HCT116 (cell line): ENCODE measurements around the gene SIRT3.

Source experiments
- EZH2 ChIP-seq: fragments of 200-600 bp; sonication (generic); IDR thresholded peaks from 2 replicates; pipeline ENCODE4 v1.6.1; 2017; ENCODE audit warnings: antibody characterized with exemption, mixed run types
- JUND ChIP-seq: IDR thresholded peaks from 2 replicates; pipeline ENCODE4 v1.6.1; 2012
- POLR2A ChIP-seq: IDR thresholded peaks from 2 replicates; pipeline ENCODE4 v1.7.0; 2011; ENCODE audit warnings: borderline replicate concordance; ENCODE audit not compliant: insufficient read depth, insufficient read length; ENCODE audit errors: extremely low read depth
- POLR2AphosphoS5 ChIP-seq: IDR thresholded peaks from 2 replicates; pipeline ENCODE4 v1.6.1; 2011; ENCODE audit warnings: mild to moderate bottlenecking, low read depth, low read length, moderate library complexity
- YY1 ChIP-seq: IDR thresholded peaks from 2 replicates; pipeline ENCODE4 v1.6.1; 2011; ENCODE audit warnings: low read length, low read depth, moderate library complexity, mild to moderate bottlenecking; ENCODE audit not compliant: insufficient replicate concordance; ENCODE audit errors: extremely low read depth
- ZNF274 ChIP-seq: fragments of 200-500 bp; sonication (Bioruptor generic); IDR thresholded peaks from 2 replicates; pipeline ENCODE4 v1.6.1; 2014; ENCODE audit warnings: mild to moderate bottlenecking, low read depth, low read length, inconsistent platforms
- TF ChIP-seq, protein P1 (sequence below), 3 experiments: fragments of 200-600 bp in 1 of 3; sonication (generic) in 1 of 3; IDR thresholded peaks in 2 of 3; conservative IDR thresholded peaks in 1 of 3; 2 replicates each; pipeline ENCODE4 v1.5.1; 2012 to 2017; ENCODE audit warnings: low read depth in 2 of 3, low read length in 2 of 3, antibody characterized with exemption in 1 of 3, borderline replicate concordance in 1 of 3, control low read depth in 1 of 3, mild to moderate bottlenecking in 1 of 3, mixed read lengths in 1 of 3, mixed run types in 1 of 3, moderate library complexity in 1 of 3; ENCODE audit not compliant: insufficient read depth in 1 of 3
- TF ChIP-seq, protein P2 (sequence below): IDR thresholded peaks from 2 replicates; pipeline ENCODE4 v1.6.1; 2011; ENCODE audit warnings: mild to moderate bottlenecking, low read length, moderate library complexity; ENCODE audit not compliant: insufficient replicate concordance; ENCODE audit errors: extremely low read depth

DNA sequence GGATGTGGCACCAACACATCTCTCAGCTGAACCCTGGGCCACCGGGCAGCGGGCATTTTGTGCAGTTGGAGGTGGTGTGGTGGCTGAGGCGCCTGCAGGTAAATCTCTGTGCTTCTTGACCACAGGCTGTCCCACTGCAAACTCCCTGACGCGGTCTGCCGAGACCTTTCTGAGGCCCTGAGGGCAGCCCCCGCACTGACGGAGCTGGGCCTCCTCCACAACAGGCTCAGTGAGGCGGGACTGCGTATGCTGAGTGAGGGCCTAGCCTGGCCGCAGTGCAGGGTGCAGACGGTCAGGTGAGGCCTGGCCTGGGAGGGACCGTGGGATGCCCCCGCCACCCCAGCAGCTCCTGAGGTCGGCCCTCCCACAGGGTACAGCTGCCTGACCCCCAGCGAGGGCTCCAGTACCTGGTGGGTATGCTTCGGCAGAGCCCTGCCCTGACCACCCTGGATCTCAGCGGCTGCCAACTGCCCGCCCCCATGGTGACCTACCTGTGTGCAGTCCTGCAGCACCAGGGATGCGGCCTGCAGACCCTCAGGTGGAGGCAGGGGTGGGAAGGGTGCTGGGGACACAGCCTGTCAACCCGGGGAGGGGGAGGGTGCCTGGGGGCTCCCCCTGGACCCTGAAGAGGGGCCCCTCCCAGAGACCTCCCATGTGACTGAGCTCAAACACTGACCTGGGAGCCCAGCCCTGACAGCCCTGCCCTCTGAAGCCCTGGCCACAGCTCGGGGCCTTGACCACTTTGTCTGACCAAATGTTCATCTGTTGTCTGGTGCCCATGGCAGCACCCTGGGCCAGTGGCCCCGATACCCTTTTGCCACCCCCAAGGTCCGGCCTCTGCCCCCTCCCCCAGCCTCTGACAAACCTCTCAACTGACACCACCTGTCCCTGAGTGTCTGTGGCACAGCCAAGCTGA lies 48.2 kb upstream of the SIRT3 start:
- no peak for TF ChIP-seq ZNF274
- no peak for TF ChIP-seq JUND
- TF ChIP-seq, protein P1, sequence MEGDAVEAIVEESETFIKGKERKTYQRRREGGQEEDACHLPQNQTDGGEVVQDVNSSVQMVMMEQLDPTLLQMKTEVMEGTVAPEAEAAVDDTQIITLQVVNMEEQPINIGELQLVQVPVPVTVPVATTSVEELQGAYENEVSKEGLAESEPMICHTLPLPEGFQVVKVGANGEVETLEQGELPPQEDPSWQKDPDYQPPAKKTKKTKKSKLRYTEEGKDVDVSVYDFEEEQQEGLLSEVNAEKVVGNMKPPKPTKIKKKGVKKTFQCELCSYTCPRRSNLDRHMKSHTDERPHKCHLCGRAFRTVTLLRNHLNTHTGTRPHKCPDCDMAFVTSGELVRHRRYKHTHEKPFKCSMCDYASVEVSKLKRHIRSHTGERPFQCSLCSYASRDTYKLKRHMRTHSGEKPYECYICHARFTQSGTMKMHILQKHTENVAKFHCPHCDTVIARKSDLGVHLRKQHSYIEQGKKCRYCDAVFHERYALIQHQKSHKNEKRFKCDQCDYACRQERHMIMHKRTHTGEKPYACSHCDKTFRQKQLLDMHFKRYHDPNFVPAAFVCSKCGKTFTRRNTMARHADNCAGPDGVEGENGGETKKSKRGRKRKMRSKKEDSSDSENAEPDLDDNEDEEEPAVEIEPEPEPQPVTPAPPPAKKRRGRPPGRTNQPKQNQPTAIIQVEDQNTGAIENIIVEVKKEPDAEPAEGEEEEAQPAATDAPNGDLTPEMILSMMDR (IDR thresholded peaks at IDR 0.05 in 2 of 3, conservative IDR thresholded peaks at IDR 0.05 in 1 of 3; ENCODE audit: borderline replicate concordance in 1 of 3, insufficient read depth in 1 of 3, low read depth in 2 of 3, low read length in 2 of 3): no peak
- TF ChIP-seq POLR2AphosphoS5: no peak
- TF ChIP-seq EZH2: no peak
- no peak for TF ChIP-seq YY1
- no peak for TF ChIP-seq POLR2A
- TF ChIP-seq, protein P2, sequence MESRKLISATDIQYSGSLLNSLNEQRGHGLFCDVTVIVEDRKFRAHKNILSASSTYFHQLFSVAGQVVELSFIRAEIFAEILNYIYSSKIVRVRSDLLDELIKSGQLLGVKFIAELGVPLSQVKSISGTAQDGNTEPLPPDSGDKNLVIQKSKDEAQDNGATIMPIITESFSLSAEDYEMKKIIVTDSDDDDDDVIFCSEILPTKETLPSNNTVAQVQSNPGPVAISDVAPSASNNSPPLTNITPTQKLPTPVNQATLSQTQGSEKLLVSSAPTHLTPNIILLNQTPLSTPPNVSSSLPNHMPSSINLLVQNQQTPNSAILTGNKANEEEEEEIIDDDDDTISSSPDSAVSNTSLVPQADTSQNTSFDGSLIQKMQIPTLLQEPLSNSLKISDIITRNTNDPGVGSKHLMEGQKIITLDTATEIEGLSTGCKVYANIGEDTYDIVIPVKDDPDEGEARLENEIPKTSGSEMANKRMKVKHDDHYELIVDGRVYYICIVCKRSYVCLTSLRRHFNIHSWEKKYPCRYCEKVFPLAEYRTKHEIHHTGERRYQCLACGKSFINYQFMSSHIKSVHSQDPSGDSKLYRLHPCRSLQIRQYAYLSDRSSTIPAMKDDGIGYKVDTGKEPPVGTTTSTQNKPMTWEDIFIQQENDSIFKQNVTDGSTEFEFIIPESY: no peak
